ENCODE data around the gene DUSP16. TPM values are rescaled to one million over a fixed set of nuclear protein-coding genes. Genes with fewer than 3 reads are reported as not detected.

DUSP16 gene
- total RNA-seq, 4 donors from 2014 or later = 20.6 to 52.6 (median 45.7) TPM

DNA sequence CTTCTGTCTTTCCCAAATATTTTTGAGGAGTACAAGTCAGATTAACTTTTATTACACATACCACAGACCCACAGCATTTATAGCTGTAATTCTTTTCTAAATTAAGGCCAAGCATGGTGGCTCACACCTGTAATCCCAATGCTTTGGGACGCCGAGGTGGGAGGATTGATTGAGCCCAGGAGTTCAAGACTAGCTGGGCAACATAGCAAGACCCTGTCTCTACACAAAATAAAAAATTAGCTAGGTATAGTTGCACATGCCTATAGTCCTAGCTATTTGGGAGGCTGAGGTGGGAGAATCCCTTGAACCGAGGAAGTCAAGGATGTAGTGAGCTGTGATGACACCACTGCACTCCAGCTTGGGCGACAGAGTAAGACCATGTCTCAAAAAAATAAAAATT, 7.0 kb downstream of the DUSP16 start:
- H3K4me3 ChIP-seq = no peak overlapping the region
- no peaks in the 10 kb centered on the region for H3K9me3 ChIP-seq
- no peaks in the 10 kb centered on the region for H3K27me3 ChIP-seq
- H3K36me3 ChIP-seq = peaks cover 0 to 17% (median 0%) of the 10 kb centered on the region in 3 donors
- no peak for DNase-seq
- TF ChIP-seq, protein P1, sequence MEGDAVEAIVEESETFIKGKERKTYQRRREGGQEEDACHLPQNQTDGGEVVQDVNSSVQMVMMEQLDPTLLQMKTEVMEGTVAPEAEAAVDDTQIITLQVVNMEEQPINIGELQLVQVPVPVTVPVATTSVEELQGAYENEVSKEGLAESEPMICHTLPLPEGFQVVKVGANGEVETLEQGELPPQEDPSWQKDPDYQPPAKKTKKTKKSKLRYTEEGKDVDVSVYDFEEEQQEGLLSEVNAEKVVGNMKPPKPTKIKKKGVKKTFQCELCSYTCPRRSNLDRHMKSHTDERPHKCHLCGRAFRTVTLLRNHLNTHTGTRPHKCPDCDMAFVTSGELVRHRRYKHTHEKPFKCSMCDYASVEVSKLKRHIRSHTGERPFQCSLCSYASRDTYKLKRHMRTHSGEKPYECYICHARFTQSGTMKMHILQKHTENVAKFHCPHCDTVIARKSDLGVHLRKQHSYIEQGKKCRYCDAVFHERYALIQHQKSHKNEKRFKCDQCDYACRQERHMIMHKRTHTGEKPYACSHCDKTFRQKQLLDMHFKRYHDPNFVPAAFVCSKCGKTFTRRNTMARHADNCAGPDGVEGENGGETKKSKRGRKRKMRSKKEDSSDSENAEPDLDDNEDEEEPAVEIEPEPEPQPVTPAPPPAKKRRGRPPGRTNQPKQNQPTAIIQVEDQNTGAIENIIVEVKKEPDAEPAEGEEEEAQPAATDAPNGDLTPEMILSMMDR (IDR thresholded peaks at IDR 0.05) = no peak
- no peak for TF ChIP-seq POLR2A (IDR thresholded peaks at IDR 0.05)
- no peak overlapping the region for H3K27ac ChIP-seq
- peaks cover 0 to 11% (median 0%) of the 10 kb centered on the region in 4 donors for H3K4me1 ChIP-seq

DNA sequence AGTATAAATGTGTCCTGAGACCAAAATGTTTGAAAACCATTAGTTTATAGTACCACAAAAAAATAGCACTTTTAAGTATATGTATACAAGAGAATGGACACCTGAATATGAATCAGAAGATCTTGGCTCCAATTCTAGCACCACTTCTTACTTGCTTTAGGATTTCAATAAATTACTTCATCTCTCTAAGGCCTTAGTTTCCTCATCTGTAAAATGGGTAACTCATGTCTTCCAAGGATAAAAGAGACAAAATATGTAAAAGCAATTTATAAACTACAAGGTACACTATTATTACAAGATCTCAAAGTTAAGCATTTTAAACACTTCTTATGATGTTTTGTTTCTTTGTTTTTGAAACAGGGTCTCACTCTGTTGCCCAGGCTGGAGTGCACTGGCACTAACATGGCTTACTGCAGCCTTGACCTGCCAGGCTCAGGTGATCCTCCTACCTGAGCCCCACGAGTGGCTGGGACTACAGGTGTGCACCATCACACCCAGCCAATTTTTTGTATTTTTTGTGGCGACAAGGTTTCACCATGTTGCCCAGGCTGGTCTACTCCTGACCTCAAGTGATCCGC, 9.4 kb downstream of the DUSP16 start:
- H3K4me1 ChIP-seq = peaks cover 0 to 5% (median 0%) of the 10 kb centered on the region in 4 donors
- TF ChIP-seq, protein P1 (IDR thresholded peaks at IDR 0.05) = no peak
- no peak for TF ChIP-seq POLR2A (IDR thresholded peaks at IDR 0.05)
- no peaks in the 10 kb centered on the region for H3K9me3 ChIP-seq
- H3K4me3 ChIP-seq = no peak overlapping the region
- H3K27ac ChIP-seq = no peak overlapping the region
- H3K27me3 ChIP-seq = no peaks in the 10 kb centered on the region
- DNase-seq = no peak
- peaks cover 0 to 17% (median 0%) of the 10 kb centered on the region in 3 donors for H3K36me3 ChIP-seq

GRCh38 chr12:12551115-12551514, 11.5 kb downstream of the DUSP16 start:
- H3K27me3 ChIP-seq = no peaks in the 10 kb centered on the region
- H3K27ac ChIP-seq = no peak overlapping the region
- peaks cover 0 to 5% (median 0%) of the 10 kb centered on the region in 4 donors for H3K4me1 ChIP-seq
- TF ChIP-seq, protein P1 (IDR thresholded peaks at IDR 0.05) = no peak
- no peak for TF ChIP-seq POLR2A (IDR thresholded peaks at IDR 0.05)
- no peaks in the 10 kb centered on the region for H3K9me3 ChIP-seq
- DNase-seq = no peak
- no peak overlapping the region for H3K4me3 ChIP-seq
- H3K36me3 ChIP-seq = peaks cover 0 to 17% (median 0%) of the 10 kb centered on the region in 3 donors

GRCh38 chr12:12550277-12550676, 12.4 kb downstream of the DUSP16 start:
- TF ChIP-seq, protein P1 (IDR thresholded peaks at IDR 0.05) = no peak
- TF ChIP-seq POLR2A (IDR thresholded peaks at IDR 0.05) = no peak
- DNase-seq = no peak
- Histone ChIP-seq H3K36me3 (peaks cover 0 to 17% (median 0%) of the 10 kb centered on the region in 3 donors), H3K9me3 (no peaks in the 10 kb centered on the region), H3K4me3 (no peak overlapping the region), H3K27ac (no peak overlapping the region), H3K27me3 (no peaks in the 10 kb centered on the region), H3K4me1 (peaks cover 0 to 5% (median 0%) of the 10 kb centered on the region in 4 donors)

DNA sequence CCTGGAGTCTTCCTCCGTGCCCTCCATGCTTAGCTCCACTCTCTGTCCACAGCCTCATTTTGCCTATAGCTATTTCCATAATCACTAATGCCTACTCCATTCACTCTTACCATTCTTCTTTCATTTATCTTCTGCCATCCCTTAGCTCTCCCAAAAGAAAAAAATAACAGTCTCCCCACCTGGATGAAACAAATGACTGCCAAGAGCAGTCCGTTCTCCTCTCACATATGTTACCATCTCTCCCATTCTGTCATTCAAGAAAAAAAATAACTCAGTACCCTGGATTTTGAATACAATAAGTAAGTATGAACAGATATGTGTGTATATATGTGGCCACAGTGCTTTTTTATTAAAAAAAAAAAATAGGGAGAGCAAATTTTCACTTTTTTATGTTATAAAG, 13.2 kb downstream of the DUSP16 start:
- TF ChIP-seq, protein P1 (IDR thresholded peaks at IDR 0.05) = no peak
- no peak for TF ChIP-seq POLR2A (IDR thresholded peaks at IDR 0.05)
- DNase-seq = no peak
- peaks cover 0 to 17% (median 0%) of the 10 kb centered on the region in 3 donors for H3K36me3 ChIP-seq
- H3K27ac ChIP-seq = no peak overlapping the region
- H3K4me3 ChIP-seq = no peak overlapping the region
- H3K4me1 ChIP-seq = peaks cover 0 to 5% (median 0%) of the 10 kb centered on the region in 4 donors
- no peaks in the 10 kb centered on the region for H3K9me3 ChIP-seq
- no peaks in the 10 kb centered on the region for H3K27me3 ChIP-seq
